ENCODE measurements around the gene CNFN. TPM values are rescaled to one million over a fixed set of nuclear protein-coding genes. Genes with fewer than 3 reads are reported as not detected.

The CNFN gene
- total RNA-seq, 2 experiments from 2014 or later: not detected

GRCh38 chr19:42367929-42368328 is 22.2 kb downstream of the CNFN start:
- POLR2A ChIA-PET: interaction anchor here (0.7 kb wide), 1 partner anchor 240 kb away, joined by 3 read pairs; no protein-coding TSS in a partner anchor
- Mint-ChIP-seq H3K9me3 (no peaks in the 10 kb centered on the region), H3K27me3 (no peaks in the 10 kb centered on the region), H3K4me1 (ENCODE audit: low read depth) (no peaks in the 10 kb centered on the region), H3K4me3 (no peak overlapping the region), H3K36me3 (ENCODE audit: low read depth) (peaks cover 12% of the 10 kb centered on the region), H3K27ac (no peak overlapping the region)
- CTCF ChIA-PET: no interaction called here
- no peak for DNase-seq
- no peak for ATAC-seq
- no peak for TF ChIP-seq CTCF (IDR thresholded peaks at IDR 0.05)
- intact Hi-C loops (cut with micrococcal nuclease): no loop called here

- Mint-ChIP-seq H3K27me3 (no peaks in the 10 kb centered on the region), H3K36me3 (ENCODE audit: low read depth) (peaks cover 12% of the 10 kb centered on the region), H3K4me3 (no peak overlapping the region), H3K9me3 (no peaks in the 10 kb centered on the region), H3K27ac (no peak overlapping the region), H3K4me1 (ENCODE audit: low read depth) (no peaks in the 10 kb centered on the region)
- DNase-seq (no peak), ATAC-seq (no peak)
- intact Hi-C loops (cut with micrococcal nuclease): no loop called here
- CTCF ChIA-PET: no interaction called here
- TF ChIP-seq CTCF (IDR thresholded peaks at IDR 0.05): no peak
- POLR2A ChIA-PET: no interaction called here
These were observed 23.4 kb downstream of the CNFN start for GRCh38 chr19:42366673-42367072.

- no peak overlapping the region for H3K27ac Mint-ChIP-seq
- intact Hi-C loops (cut with micrococcal nuclease): no loop called here
- ChIA-PET CTCF (no interaction called here), POLR2A (no interaction called here)
- H3K4me1 Mint-ChIP-seq (ENCODE audit: low read depth): no peaks in the 10 kb centered on the region
- no peaks in the 10 kb centered on the region for H3K9me3 Mint-ChIP-seq
- no peak for TF ChIP-seq CTCF (IDR thresholded peaks at IDR 0.05)
- peaks cover 12% of the 10 kb centered on the region for H3K36me3 Mint-ChIP-seq (ENCODE audit: low read depth)
- H3K27me3 Mint-ChIP-seq: no peaks in the 10 kb centered on the region
- H3K4me3 Mint-ChIP-seq: no peak overlapping the region
- DNase-seq (no peak), ATAC-seq (no peak)
These were observed 26.3 kb downstream of the CNFN start for GRCh38 chr19:42363614-42364346.

DNA sequence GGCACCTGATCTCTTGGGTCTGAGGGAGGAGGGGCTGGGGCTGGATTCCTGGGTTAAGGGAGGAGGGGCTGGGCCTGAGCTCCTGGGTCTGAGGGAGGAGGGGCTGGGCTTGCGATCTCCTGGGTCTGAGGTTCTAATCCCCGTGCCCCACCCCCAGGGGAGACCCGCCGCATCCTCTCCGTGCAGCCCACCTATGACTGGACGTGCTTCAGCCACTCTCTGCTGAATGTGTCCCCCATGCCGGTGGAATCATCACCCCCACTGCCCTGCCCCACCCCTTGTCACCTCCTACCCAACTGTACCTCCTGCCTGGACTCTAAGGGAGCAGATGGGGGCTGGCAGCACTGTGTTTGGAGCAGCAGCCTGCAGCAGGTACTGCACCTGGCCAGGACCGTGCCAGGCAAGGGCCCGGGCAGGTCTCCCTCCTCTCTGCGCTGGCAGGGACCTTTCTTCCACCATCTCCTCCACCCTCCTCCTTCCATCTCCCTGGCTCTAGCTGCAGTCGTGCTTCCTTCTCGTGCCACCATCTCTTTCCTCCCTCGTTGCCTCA is 27.1 kb downstream of the CNFN start:
- H3K27ac Mint-ChIP-seq: no peak overlapping the region
- H3K27me3 Mint-ChIP-seq: no peaks in the 10 kb centered on the region
- DNase-seq: no peak
- H3K4me1 Mint-ChIP-seq (ENCODE audit: low read depth): no peaks in the 10 kb centered on the region
- CTCF ChIA-PET: no interaction called here
- intact Hi-C loops (cut with micrococcal nuclease): no loop called here
- H3K4me3 Mint-ChIP-seq: no peak overlapping the region
- H3K9me3 Mint-ChIP-seq: no peaks in the 10 kb centered on the region
- POLR2A ChIA-PET: no interaction called here
- peaks cover 12% of the 10 kb centered on the region for H3K36me3 Mint-ChIP-seq (ENCODE audit: low read depth)
- ATAC-seq: no peak
- TF ChIP-seq CTCF (IDR thresholded peaks at IDR 0.05): no peak

DNA sequence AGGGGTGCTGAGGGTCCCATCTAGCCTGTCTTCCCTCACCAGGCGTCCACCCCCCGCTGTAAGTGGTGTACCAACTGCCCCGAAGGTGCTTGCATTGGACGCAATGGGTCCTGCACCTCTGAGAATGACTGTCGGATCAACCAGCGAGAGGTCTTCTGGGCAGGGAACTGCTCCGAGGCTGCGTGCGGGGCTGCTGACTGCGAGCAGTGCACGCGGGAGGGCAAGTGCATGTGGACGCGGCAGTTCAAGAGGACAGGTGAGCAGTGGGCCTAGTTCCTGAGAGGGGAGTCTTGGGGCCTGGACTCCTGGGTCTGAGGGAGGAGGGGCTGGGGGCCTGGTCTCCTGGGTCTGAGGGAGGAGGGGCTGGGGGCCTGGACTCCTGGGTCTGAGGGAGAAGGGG is 27.8 kb downstream of the CNFN start:
- H3K27ac Mint-ChIP-seq: no peak overlapping the region
- ChIA-PET POLR2A (no interaction called here), CTCF (no interaction called here)
- ATAC-seq: no peak
- H3K36me3 Mint-ChIP-seq (ENCODE audit: low read depth): peaks cover 12% of the 10 kb centered on the region
- H3K9me3 Mint-ChIP-seq: no peaks in the 10 kb centered on the region
- no peaks in the 10 kb centered on the region for H3K4me1 Mint-ChIP-seq (ENCODE audit: low read depth)
- no peak for DNase-seq
- no peaks in the 10 kb centered on the region for H3K27me3 Mint-ChIP-seq
- no peak for TF ChIP-seq CTCF (IDR thresholded peaks at IDR 0.05)
- H3K4me3 Mint-ChIP-seq: no peak overlapping the region
- intact Hi-C loops (cut with micrococcal nuclease): no loop called here
